CD4-positive, alpha-beta memory T cell (primary cell): ENCODE measurements around the gene MYOZ3. TPM values are rescaled to one million over a fixed set of nuclear protein-coding genes. Genes with fewer than 3 reads are reported as not detected.

Experiments used
- CTCF ChIA-PET: fragments of 350-600 bp; sonication (Branson Sonifier 250); formaldehyde crosslinking; loops from one replicate; lab custom pipeline; 2021; ENCODE audit warnings: inconsistent platforms; ENCODE audit not compliant: partially characterized antibody; lab: Charles Lee
- POLR2A ChIA-PET: fragments of 350-600 bp; sonication (Branson Sonifier 250); formaldehyde crosslinking; loops from one replicate; lab custom pipeline; 2021; ENCODE audit not compliant: partially characterized antibody; lab: Charles Lee
- DNase-seq, 5 donors: peaks; one replicate each; pipeline versions ENCODE4 v3.0.0 to v3.0.0-alpha.2; 2020 to 2022; ENCODE audit warnings: mixed read lengths in 1 of 5
- H3K27ac ChIP-seq: one replicate; pipeline ENCODE4 v1.7.0; 2013; ENCODE audit warnings: low read depth, low read length
- H3K27me3 ChIP-seq: 2 replicates; pipeline ENCODE4 v1.7.0; 2013; ENCODE audit warnings: mild to moderate bottlenecking, low read length, moderate library complexity; ENCODE audit not compliant: insufficient read depth
- H3K36me3 ChIP-seq: 2 replicates; pipeline ENCODE4 v1.7.0; 2013; ENCODE audit warnings: mild to moderate bottlenecking, low read length, moderate library complexity; ENCODE audit not compliant: insufficient read depth
- H3K4me1 ChIP-seq: 2 replicates; pipeline ENCODE4 v1.7.0; 2013; ENCODE audit warnings: mild to moderate bottlenecking, low read length, moderate library complexity; ENCODE audit not compliant: insufficient read depth
- H3K4me3 ChIP-seq, 2 donors: one replicate each; pipeline ENCODE4 v1.7.0; 2013; ENCODE audit warnings: low read length in 2 of 2, mild to moderate bottlenecking in 1 of 2
- H3K9me3 ChIP-seq, 2 donors: one replicate each; pipeline ENCODE4 v1.7.0; 2013; ENCODE audit warnings: low read length in 2 of 2, control low read depth in 1 of 2; ENCODE audit not compliant: control insufficient read depth in 1 of 2
- H3K27ac Mint-ChIP-seq, 7 donors: one replicate each; pipeline ENCODE4 v1.8.0; 2020 to 2021; ENCODE audit warnings: mixed read lengths in 7 of 7, mild to moderate bottlenecking in 6 of 7, inconsistent platforms in 3 of 7, moderate library complexity in 3 of 7
- H3K27me3 Mint-ChIP-seq, 2 donors: one replicate each; pipeline ENCODE4 v1.8.0; 2020 to 2021; ENCODE audit warnings: mixed read lengths in 2 of 2
- H3K36me3 Mint-ChIP-seq, 2 donors: one replicate each; pipeline ENCODE4 v1.8.0; 2020 to 2021; ENCODE audit warnings: mixed read lengths in 2 of 2, inconsistent platforms in 1 of 2, mild to moderate bottlenecking in 1 of 2
- H3K4me1 Mint-ChIP-seq, 4 donors: one replicate each; pipeline ENCODE4 v1.8.0; 2020 to 2021; ENCODE audit warnings: mixed read lengths in 4 of 4, mild to moderate bottlenecking in 1 of 4
- H3K4me3 Mint-ChIP-seq, 8 donors: one replicate each; pipeline ENCODE4 v1.8.0; 2020 to 2021; ENCODE audit warnings: mixed read lengths in 8 of 8, mild to moderate bottlenecking in 7 of 8, moderate library complexity in 6 of 8, inconsistent platforms in 3 of 8
- H3K9me3 Mint-ChIP-seq, 8 donors: one replicate each; pipeline ENCODE4 v1.8.0; 2020 to 2021; ENCODE audit warnings: mixed read lengths in 8 of 8, mild to moderate bottlenecking in 5 of 8, inconsistent platforms in 3 of 8, moderate library complexity in 1 of 8
- intact Hi-C: fragments of 100-400 bp; cut with micrococcal nuclease; formaldehyde crosslinking; loops from one replicate; pipeline ENCODE4 v1.15.1; 2023
- polyA plus RNA-seq, 2 donors: library from polyadenylated mRNA; unstranded; fragments of 300-500 nt; fragmentation: Illumina TruSeq; gene quantifications; one replicate each; pipeline ENCODE4 v1.2.3, GENCODE V29; 2021
- total RNA-seq, 2 experiments: library from RNA; stranded (reverse); gene quantifications; one replicate each; pipeline ENCODE4 v1.2.3, GENCODE V29; 2021

MYOZ3 gene
- total and polyA plus RNA-seq, 4 experiments from 2014 or later: not detected

DNA sequence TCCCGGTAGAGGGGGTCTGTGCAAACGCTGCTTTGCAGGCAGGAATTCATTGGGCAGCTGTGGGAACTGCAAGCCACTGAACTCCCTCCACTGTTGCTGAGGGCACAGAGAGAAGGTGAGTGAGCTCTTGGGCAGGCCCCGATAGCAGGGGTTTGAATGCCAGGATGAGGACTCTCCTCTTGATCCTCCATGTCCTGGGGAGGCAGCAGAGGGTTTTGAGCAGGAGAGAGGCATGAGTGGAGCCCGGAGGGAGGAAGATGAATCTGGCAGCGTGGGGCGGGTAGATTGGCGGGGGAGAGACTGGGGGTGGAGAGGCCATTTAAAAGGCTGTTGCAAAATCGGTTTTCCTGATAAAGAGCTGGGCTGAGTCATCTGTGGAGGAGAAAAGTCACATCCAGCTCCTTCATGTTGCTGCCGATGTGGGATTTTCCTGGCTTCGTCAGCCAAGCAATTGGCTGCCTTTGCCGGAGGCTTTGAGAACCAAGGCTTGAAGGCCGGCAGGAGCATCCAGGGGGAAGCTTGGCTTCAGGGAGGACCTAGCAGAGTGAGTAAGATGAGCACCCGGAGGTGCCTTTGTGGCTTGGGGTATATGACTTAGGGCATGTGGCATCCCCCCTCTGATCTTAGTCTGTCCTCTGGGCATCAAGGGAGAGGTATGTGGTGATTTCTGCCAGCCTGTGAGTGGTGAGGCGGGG is 20.6 kb upstream of the MYOZ3 start, which contains the start of gene SYNPO:
TSS of gene SYNPO (plus strand) at position 350 of the 695 bp plus-strand sequence. CDS start 7,616 bp downstream, outside the sequence.
- Mint-ChIP-seq H3K27me3 (peaks cover 5 to 16% of the 10 kb centered on the region in 2 donors), H3K9me3 (peaks cover 0 to 2% (median 0%) of the 10 kb centered on the region in 8 donors), H3K36me3 (no peaks in the 10 kb centered on the region), H3K4me3 (no peak within 1 kb of the TSS), H3K4me1 (no peaks in the 10 kb centered on the region), H3K27ac (no peak within 1 kb of the TSS)
- Histone ChIP-seq H3K27ac (no peak within 1 kb of the TSS), H3K9me3 (no peaks in the 10 kb centered on the region), H3K4me1 (no peaks in the 10 kb centered on the region), H3K4me3 (no peak within 1 kb of the TSS), H3K27me3 (no peaks in the 10 kb centered on the region), H3K36me3 (no peaks in the 10 kb centered on the region)
- intact Hi-C loops: no loop called here
- DNase-seq: no peak
- POLR2A ChIA-PET: no interaction called here
- CTCF ChIA-PET: no interaction called here

DNA sequence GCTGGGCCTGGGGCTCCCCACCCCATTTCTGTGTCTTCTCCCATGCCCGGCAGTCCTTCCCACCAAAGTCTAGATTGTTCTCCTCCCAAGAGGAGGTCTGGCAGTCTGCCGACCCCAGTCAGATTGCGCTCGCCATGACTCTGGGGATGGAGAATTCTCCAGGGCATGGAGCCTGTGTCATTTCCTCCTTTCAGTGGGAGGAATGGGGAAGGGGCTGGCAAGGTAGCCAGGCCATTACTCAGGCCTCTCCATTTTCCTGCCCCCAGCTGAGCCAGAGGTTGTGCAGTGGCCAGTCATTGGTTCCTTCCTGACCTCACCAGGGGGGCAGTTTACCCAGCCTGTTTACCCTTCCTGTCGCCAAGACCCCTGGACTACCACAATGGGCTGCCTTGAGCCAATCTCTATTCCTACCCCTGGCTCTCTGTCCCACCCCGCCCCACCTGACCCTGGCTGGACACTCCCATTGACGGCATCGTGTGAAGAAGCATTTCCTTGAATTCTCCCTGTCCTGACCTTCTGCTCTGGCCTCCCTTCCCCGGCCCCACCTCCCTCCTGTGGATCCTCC is 20.0 kb upstream of the MYOZ3 start:
- peaks cover 7 to 12% of the 10 kb centered on the region in 2 donors for H3K27me3 Mint-ChIP-seq
- H3K36me3 Mint-ChIP-seq: no peaks in the 10 kb centered on the region
- no peak for DNase-seq
- Histone ChIP-seq H3K4me3 (no peak overlapping the region), H3K9me3 (no peaks in the 10 kb centered on the region), H3K36me3 (no peaks in the 10 kb centered on the region), H3K27me3 (no peaks in the 10 kb centered on the region), H3K27ac (no peak overlapping the region), H3K4me1 (no peaks in the 10 kb centered on the region)
- H3K4me1 Mint-ChIP-seq: no peaks in the 10 kb centered on the region
- H3K9me3 Mint-ChIP-seq: no peaks in the 10 kb centered on the region
- H3K27ac Mint-ChIP-seq: no peak overlapping the region
- ChIA-PET POLR2A (no interaction called here), CTCF (no interaction called here)
- no peak overlapping the region for H3K4me3 Mint-ChIP-seq
- intact Hi-C loops: no loop called here

DNA sequence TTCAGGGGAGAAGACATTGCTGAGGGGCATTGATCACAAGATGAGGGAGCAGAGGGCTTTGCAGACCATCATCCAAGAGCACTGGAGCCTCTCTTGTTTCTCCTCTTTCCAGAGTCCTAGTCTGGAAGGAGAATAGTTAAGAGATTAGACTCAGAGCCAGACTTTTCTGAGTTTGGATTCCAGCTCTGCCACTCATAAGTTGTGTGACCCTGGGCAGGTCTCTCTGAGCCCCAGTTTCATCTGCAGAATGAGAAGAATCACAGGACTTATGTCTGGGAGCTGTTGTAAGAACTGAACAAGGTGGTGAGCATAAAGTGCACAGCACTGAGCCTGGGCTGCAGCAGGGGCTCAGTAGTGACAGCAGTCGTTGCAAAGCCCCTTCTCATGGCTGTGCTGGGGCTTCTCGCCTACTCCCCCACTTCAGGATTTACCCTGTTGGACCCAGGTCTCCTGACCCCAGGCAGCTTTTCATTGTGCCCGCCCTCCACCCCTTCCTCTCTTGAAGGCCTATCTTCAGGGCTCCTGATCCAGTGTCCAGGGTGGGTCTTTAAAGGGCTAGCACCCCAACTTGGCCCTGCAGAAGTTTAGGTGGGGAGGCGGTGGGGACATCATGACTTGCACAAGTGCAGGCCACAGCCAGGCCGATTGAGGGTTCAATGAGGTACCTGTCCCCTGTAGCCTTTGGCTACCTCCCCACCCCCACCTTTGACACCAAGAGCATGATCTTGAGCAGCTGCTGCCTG is 19.1 kb upstream of the MYOZ3 start:
- H3K4me3 Mint-ChIP-seq: no peak overlapping the region
- no peaks in the 10 kb centered on the region for H3K36me3 Mint-ChIP-seq
- Histone ChIP-seq H3K36me3 (no peaks in the 10 kb centered on the region), H3K4me3 (no peak overlapping the region), H3K4me1 (no peaks in the 10 kb centered on the region), H3K27me3 (no peaks in the 10 kb centered on the region), H3K27ac (no peak overlapping the region), H3K9me3 (no peaks in the 10 kb centered on the region)
- H3K9me3 Mint-ChIP-seq: no peaks in the 10 kb centered on the region
- peaks cover 7 to 10% of the 10 kb centered on the region in 2 donors for H3K27me3 Mint-ChIP-seq
- ChIA-PET POLR2A (no interaction called here), CTCF (no interaction called here)
- intact Hi-C loops: no loop called here
- H3K4me1 Mint-ChIP-seq: no peaks in the 10 kb centered on the region
- H3K27ac Mint-ChIP-seq: no peak overlapping the region
- no peak for DNase-seq

DNA sequence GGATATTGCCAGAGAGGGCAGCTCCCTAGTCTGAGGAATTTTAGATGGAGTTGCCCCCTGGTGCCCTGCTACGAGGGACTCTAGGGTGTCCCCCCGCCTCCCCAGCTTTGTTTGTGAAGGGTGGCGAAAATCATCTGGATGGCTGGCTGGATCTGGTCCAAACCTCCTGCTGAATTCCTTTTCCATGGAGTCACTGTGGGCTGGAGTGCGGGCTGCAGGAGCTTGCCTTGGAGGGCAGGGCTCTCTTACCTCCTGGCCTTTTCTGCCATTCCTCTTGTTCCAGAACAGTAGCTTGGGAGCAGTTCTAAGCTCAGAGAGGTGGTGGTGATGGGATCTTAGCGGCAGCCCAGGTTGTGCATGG is 18.5 kb upstream of the MYOZ3 start:
- Histone ChIP-seq H3K4me1 (no peaks in the 10 kb centered on the region), H3K4me3 (no peak overlapping the region), H3K27me3 (no peaks in the 10 kb centered on the region), H3K9me3 (no peaks in the 10 kb centered on the region), H3K36me3 (no peaks in the 10 kb centered on the region), H3K27ac (no peak overlapping the region)
- Mint-ChIP-seq H3K4me1 (no peaks in the 10 kb centered on the region), H3K4me3 (peak overlapping the region in 1 of 8 donors; percentile 36), H3K27ac (no peak overlapping the region), H3K36me3 (no peaks in the 10 kb centered on the region), H3K27me3 (peaks cover 7 to 9% of the 10 kb centered on the region in 2 donors), H3K9me3 (no peaks in the 10 kb centered on the region)
- CTCF ChIA-PET: no interaction called here
- DNase-seq: no peak
- POLR2A ChIA-PET: no interaction called here
- intact Hi-C loops: no loop called here

DNA sequence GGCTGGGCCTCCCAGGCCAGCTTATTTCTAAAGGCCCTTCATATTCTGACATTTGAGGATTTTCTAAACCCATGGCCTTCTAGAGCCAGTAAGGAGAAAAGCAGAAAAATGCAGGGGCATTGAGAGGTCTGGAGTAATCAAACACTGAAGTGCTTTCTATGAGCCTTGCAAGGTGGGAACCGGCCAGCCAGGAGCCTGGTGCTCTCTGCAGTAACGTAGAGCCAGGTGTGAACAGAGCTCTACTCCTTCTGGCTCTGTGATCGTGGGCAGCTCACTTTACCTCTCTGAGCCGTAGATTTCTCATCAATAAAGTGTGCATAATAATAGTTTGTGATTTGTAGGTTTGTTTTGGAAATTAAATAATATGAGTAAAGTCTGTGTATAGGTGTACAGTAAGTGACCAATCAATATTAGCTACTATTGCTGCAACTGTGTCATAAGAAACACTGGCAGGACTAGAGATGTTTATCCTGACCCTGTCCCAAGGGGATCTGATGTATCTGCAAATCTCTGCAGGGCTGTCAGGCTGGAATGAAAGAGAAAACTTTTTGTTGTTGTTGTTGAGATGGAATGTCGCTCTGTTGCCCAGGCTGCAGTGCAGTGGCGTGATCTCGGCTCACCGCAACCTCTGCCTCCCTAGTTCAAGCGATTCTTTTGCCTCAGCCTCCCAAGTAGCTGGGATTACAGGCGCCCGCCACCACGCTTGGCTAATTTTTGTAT is 17.9 kb upstream of the MYOZ3 start:
- no peaks in the 10 kb centered on the region for H3K36me3 ChIP-seq
- no peak for DNase-seq
- no peaks in the 10 kb centered on the region for H3K9me3 ChIP-seq
- Mint-ChIP-seq H3K36me3 (no peaks in the 10 kb centered on the region), H3K4me1 (no peaks in the 10 kb centered on the region), H3K27ac (no peak overlapping the region), H3K27me3 (peaks cover 6 to 7% of the 10 kb centered on the region in 2 donors), H3K4me3 (peak overlapping the region in 1 of 8 donors; percentile 36), H3K9me3 (no peaks in the 10 kb centered on the region)
- H3K4me3 ChIP-seq: no peak overlapping the region
- H3K4me1 ChIP-seq: no peaks in the 10 kb centered on the region
- intact Hi-C loops: no loop called here
- ChIA-PET POLR2A (no interaction called here), CTCF (no interaction called here)
- no peak overlapping the region for H3K27ac ChIP-seq
- H3K27me3 ChIP-seq: no peaks in the 10 kb centered on the region

DNA sequence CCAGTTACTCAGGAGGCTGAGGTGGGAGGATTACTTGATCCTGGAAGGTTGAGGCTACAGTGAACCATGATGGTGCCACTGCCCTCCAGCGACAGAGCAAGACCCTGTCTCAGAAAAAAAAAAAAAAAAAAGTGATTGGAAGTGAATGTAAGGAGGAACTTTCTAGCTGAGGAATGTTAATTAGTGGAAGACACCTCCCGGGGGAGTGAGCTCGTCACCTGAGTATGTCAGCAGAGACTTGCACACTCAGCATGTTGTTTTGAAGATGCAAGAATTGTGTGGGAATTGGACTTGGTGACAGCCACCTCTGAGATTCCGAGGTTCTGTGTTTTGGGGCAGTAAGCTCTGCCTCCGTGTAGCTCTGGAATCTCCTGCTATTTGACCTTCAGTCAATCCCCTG is 17.0 kb upstream of the MYOZ3 start:
- Histone ChIP-seq H3K9me3 (no peaks in the 10 kb centered on the region), H3K27me3 (no peaks in the 10 kb centered on the region), H3K27ac (no peak overlapping the region), H3K4me3 (no peak overlapping the region), H3K36me3 (no peaks in the 10 kb centered on the region), H3K4me1 (no peaks in the 10 kb centered on the region)
- no peak for DNase-seq
- Mint-ChIP-seq H3K36me3 (no peaks in the 10 kb centered on the region), H3K27ac (no peak overlapping the region), H3K27me3 (peaks cover 6 to 7% of the 10 kb centered on the region in 2 donors), H3K9me3 (no peaks in the 10 kb centered on the region), H3K4me1 (no peaks in the 10 kb centered on the region), H3K4me3 (no peak overlapping the region)
- ChIA-PET POLR2A (no interaction called here), CTCF (no interaction called here)
- intact Hi-C loops: no loop called here

DNA sequence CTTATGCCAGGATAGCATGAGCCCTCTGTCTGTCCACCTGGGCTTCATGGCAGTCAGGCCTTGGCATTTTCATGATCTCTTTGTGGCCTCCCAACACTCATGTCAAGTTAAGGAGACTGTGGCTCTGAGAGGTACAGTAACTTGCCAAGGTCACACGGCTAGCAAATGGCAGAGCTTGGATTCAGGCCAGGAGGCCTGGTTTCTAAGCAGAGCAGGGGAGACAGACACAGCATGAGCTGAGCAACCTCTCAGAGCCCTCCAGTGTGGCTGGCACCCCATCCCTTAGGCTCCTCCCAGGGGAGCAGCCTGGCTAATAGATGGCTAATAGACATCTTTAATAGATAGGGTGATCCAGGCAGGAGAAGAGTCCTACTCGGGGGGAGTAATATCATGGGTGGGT is 16.5 kb upstream of the MYOZ3 start:
- no peak for DNase-seq
- CTCF ChIA-PET: no interaction called here

More for the DNA sequence above, 16.5 kb upstream of the MYOZ3 start:
- Histone ChIP-seq H3K9me3 (no peaks in the 10 kb centered on the region), H3K27me3 (no peaks in the 10 kb centered on the region), H3K4me1 (no peaks in the 10 kb centered on the region), H3K27ac (no peak overlapping the region), H3K36me3 (no peaks in the 10 kb centered on the region), H3K4me3 (no peak overlapping the region)
- H3K9me3 Mint-ChIP-seq: no peaks in the 10 kb centered on the region
- H3K27me3 Mint-ChIP-seq: peaks cover 6% of the 10 kb centered on the region in 2 donors
- intact Hi-C loops: no loop called here
- no peak overlapping the region for H3K4me3 Mint-ChIP-seq
- no peak overlapping the region for H3K27ac Mint-ChIP-seq
- POLR2A ChIA-PET: no interaction called here
- no peaks in the 10 kb centered on the region for H3K4me1 Mint-ChIP-seq
- H3K36me3 Mint-ChIP-seq: no peaks in the 10 kb centered on the region
